HCT116 (cell line): Measurements from ENCODE around the gene TBC1D17.

Source experiments
- ATF3 ChIP-seq: IDR thresholded peaks from 2 replicates; pipeline ENCODE4 v1.6.1; 2012
- CTCF ChIP-seq, 3 experiments: fragments of 200-600 bp in 1 of 3; sonication (generic) in 1 of 3; IDR thresholded peaks in 2 of 3; conservative IDR thresholded peaks in 1 of 3; 2 replicates each; pipeline ENCODE4 v1.5.1; 2012 to 2017; ENCODE audit warnings: low read depth in 2 of 3, low read length in 2 of 3, antibody characterized with exemption in 1 of 3, borderline replicate concordance in 1 of 3, control low read depth in 1 of 3, mild to moderate bottlenecking in 1 of 3, mixed read lengths in 1 of 3, mixed run types in 1 of 3, moderate library complexity in 1 of 3; ENCODE audit not compliant: insufficient read depth in 1 of 3
- EZH2phosphoT487 ChIP-seq: fragments of 200-600 bp; IDR thresholded peaks from 2 replicates; pipeline ENCODE4 v1.6.1; 2018; ENCODE audit warnings: antibody characterized with exemption, borderline replicate concordance
- JUND ChIP-seq: IDR thresholded peaks from 2 replicates; pipeline ENCODE4 v1.6.1; 2012
- MAX ChIP-seq: IDR thresholded peaks from 2 replicates; pipeline ENCODE4 v1.6.1; 2012
- POLR2A ChIP-seq: IDR thresholded peaks from 2 replicates; pipeline ENCODE4 v1.7.0; 2011; ENCODE audit warnings: borderline replicate concordance; ENCODE audit not compliant: insufficient read depth, insufficient read length; ENCODE audit errors: extremely low read depth
- POLR2AphosphoS5 ChIP-seq: IDR thresholded peaks from 2 replicates; pipeline ENCODE4 v1.6.1; 2011; ENCODE audit warnings: mild to moderate bottlenecking, low read depth, low read length, moderate library complexity
- RAD21 ChIP-seq: IDR thresholded peaks from 2 replicates; pipeline ENCODE4 v1.6.1; 2012; ENCODE audit warnings: low read depth, mild to moderate bottlenecking
- REST ChIP-seq: IDR thresholded peaks from 2 replicates; pipeline ENCODE4 v1.6.1; 2012; ENCODE audit warnings: low read depth
- TCF7L2 ChIP-seq: IDR thresholded peaks from 2 replicates; pipeline ENCODE4 v1.7.0; 2011; ENCODE audit warnings: borderline replicate concordance, inconsistent platforms; ENCODE audit not compliant: insufficient read depth, insufficient read length; ENCODE audit errors: extremely low read depth
- YY1 ChIP-seq: IDR thresholded peaks from 2 replicates; pipeline ENCODE4 v1.6.1; 2011; ENCODE audit warnings: low read length, low read depth, moderate library complexity, mild to moderate bottlenecking; ENCODE audit not compliant: insufficient replicate concordance; ENCODE audit errors: extremely low read depth
- ZFX ChIP-seq: fragments of 450-650 bp; IDR thresholded peaks from 2 replicates; pipeline ENCODE4 v1.6.1; 2017
- ZNF274 ChIP-seq: fragments of 200-500 bp; sonication (Bioruptor generic); IDR thresholded peaks from 2 replicates; pipeline ENCODE4 v1.6.1; 2014; ENCODE audit warnings: mild to moderate bottlenecking, low read depth, low read length, inconsistent platforms

GRCh38 chr19:49884760-49885159, 7.3 kb downstream of the TBC1D17 start:
- TF ChIP-seq JUND, result no peak
- TF ChIP-seq REST, result no peak
- TF ChIP-seq MAX, result no peak
- no peak for TF ChIP-seq CTCF (IDR thresholded peaks at IDR 0.05 in 2 of 3, conservative IDR thresholded peaks at IDR 0.05 in 1 of 3; ENCODE audit: borderline replicate concordance in 1 of 3, insufficient read depth in 1 of 3, low read depth in 2 of 3, low read length in 2 of 3)
- TF ChIP-seq POLR2AphosphoS5, result no peak
- TF ChIP-seq POLR2A, result no peak
- no peak for TF ChIP-seq ZNF274
- TF ChIP-seq EZH2phosphoT487, result no peak
- no peak for TF ChIP-seq RAD21
- no peak for TF ChIP-seq ATF3
- TF ChIP-seq TCF7L2, result no peak
- no peak for TF ChIP-seq ZFX
- no peak for TF ChIP-seq YY1
